Endodermal cell (in vitro differentiated cells): ENCODE measurements around the gene CAPN1. TPM values are rescaled to one million over a fixed set of nuclear protein-coding genes. Genes with fewer than 3 reads are reported as not detected.

Experiments used
- DNase-seq: peaks from one replicate; pipeline ENCODE4 v3.0.0-alpha.2; 2017
- H3K27ac ChIP-seq: 2 replicates; pipeline ENCODE4 v1.5.1; 2013; ENCODE audit warnings: mild to moderate bottlenecking, low read depth, low read length, moderate library complexity
- H3K27me3 ChIP-seq: 2 replicates; pipeline ENCODE4 v1.6.1; 2013; ENCODE audit warnings: mild to moderate bottlenecking, low read length, moderate library complexity; ENCODE audit not compliant: insufficient read depth, control insufficient read depth, poor library complexity, severe bottlenecking
- H3K36me3 ChIP-seq: 2 replicates; pipeline ENCODE4 v1.7.0; 2013; ENCODE audit warnings: mild to moderate bottlenecking, low read length, moderate library complexity; ENCODE audit not compliant: control insufficient read depth, insufficient read depth
- H3K4me1 ChIP-seq: one replicate; pipeline ENCODE4 v1.7.0; 2013; ENCODE audit warnings: low read length; ENCODE audit not compliant: control insufficient read depth, insufficient read depth
- H3K4me3 ChIP-seq: 2 replicates; pipeline ENCODE4 v1.5.1; 2013; ENCODE audit warnings: mild to moderate bottlenecking, low read length, moderate library complexity
- H3K9ac ChIP-seq: 2 replicates; pipeline ENCODE4 v1.6.1; 2013; ENCODE audit warnings: mild to moderate bottlenecking, low read length, moderate library complexity; ENCODE audit not compliant: poor library complexity, severe bottlenecking; ENCODE audit errors: extremely low read depth
- H3K9me3 ChIP-seq: 2 replicates; pipeline ENCODE4 v1.6.1; 2013; ENCODE audit warnings: mild to moderate bottlenecking, low read length, moderate library complexity; ENCODE audit not compliant: control insufficient read depth
- H3K27ac Mint-ChIP-seq: 2 replicates; pipeline ENCODE4 v1.8.0; 2020; ENCODE audit warnings: mixed read lengths
- H3K27me3 Mint-ChIP-seq: 2 replicates; pipeline ENCODE4 v1.8.0; 2021; ENCODE audit warnings: mild to moderate bottlenecking, mixed read lengths; ENCODE audit not compliant: insufficient read depth
- H3K36me3 Mint-ChIP-seq: 2 replicates; pipeline ENCODE4 v1.8.0; 2020; ENCODE audit warnings: low read depth, mixed read lengths
- H3K4me1 Mint-ChIP-seq: 2 replicates; pipeline ENCODE4 v1.8.0; 2020; ENCODE audit warnings: mixed read lengths
- H3K4me3 Mint-ChIP-seq: 2 replicates; pipeline ENCODE4 v1.8.0; 2020; ENCODE audit warnings: mild to moderate bottlenecking, moderate library complexity, mixed read lengths
- H3K9me3 Mint-ChIP-seq: 2 replicates; pipeline ENCODE4 v1.8.0; 2020; ENCODE audit warnings: mild to moderate bottlenecking, mixed read lengths
- CTCF ChIP-seq: fragments of 200-600 bp; sonication (generic); conservative IDR thresholded peaks from 2 replicates; pipeline ENCODE4 v1.5.0; 2021; ENCODE audit warnings: antibody characterized with exemption, mild to moderate bottlenecking
- WGBS, 2 experiments: methylation state at CpG; one replicate each; pipeline versions ENCODE4 v1.1.5 to v1.1.7; 2013; ENCODE audit warnings: missing lambda C conversion rate in 2 of 2, mixed read lengths in 1 of 2; ENCODE audit not compliant: insufficient coverage in 1 of 2, insufficient read length in 1 of 2; 5-methylcytosine and 5-hydroxymethylcytosine counted together
- total RNA-seq, 2 donors: library from RNA; stranded (reverse); fragmentation: NEBNext Ultra II Directional in 1 of 2; extraction: Animal tissue kit (Norgen Biotek cat#: 25700) in 1 of 2; gene quantifications; 2 replicates in 1 of 2; 3 replicates in 1 of 2; pipeline ENCODE4 v1.2.1, GENCODE V29; 2021

The CAPN1 gene
- total RNA-seq, 2 donors from 2014 or later, result 183 to 223 TPM

- Mint-ChIP-seq H3K4me1 (peaks cover 15% of the 10 kb centered on the region), H3K27ac (no peak overlapping the region), H3K9me3 (no peaks in the 10 kb centered on the region), H3K36me3 (peaks cover 46% of the 10 kb centered on the region), H3K27me3 (no peaks in the 10 kb centered on the region), H3K4me3 (no peak overlapping the region)
- no peaks in the 10 kb centered on the region for H3K9me3 ChIP-seq
- no peaks in the 10 kb centered on the region for H3K27me3 ChIP-seq
- H3K4me3 ChIP-seq, result no peak overlapping the region
- no peak overlapping the region for H3K27ac ChIP-seq
- no peak for TF ChIP-seq CTCF
- no peak overlapping the region for H3K9ac ChIP-seq
- WGBS, 2 experiments, result 98 to 100% methylated on average over 7 to 14 of the region's 14 CpGs
- H3K36me3 ChIP-seq, result peaks cover 57% of the 10 kb centered on the region
- H3K4me1 ChIP-seq, result peaks cover 5% of the 10 kb centered on the region
- DNase-seq, result no peak
Measured at GRCh38 chr11:65210361-65210731, 28.6 kb downstream of the CAPN1 start.

GRCh38 chr11:65210748-65211147, 29.0 kb downstream of the CAPN1 start:
- no peak for TF ChIP-seq CTCF
- H3K36me3 ChIP-seq, result peaks cover 53% of the 10 kb centered on the region
- Mint-ChIP-seq H3K4me1 (peaks cover 15% of the 10 kb centered on the region), H3K36me3 (peaks cover 42% of the 10 kb centered on the region), H3K27me3 (no peaks in the 10 kb centered on the region), H3K27ac (no peak overlapping the region), H3K9me3 (no peaks in the 10 kb centered on the region), H3K4me3 (no peak overlapping the region)
- no peaks in the 10 kb centered on the region for H3K27me3 ChIP-seq
- WGBS, 2 experiments, result 89 to 94% methylated on average over 3 to 4 of the region's 4 CpGs
- peak; percentile 31 for DNase-seq
- no peak overlapping the region for H3K27ac ChIP-seq
- peaks cover 5% of the 10 kb centered on the region for H3K4me1 ChIP-seq
- no peak overlapping the region for H3K9ac ChIP-seq
- H3K4me3 ChIP-seq, result no peak overlapping the region
- no peaks in the 10 kb centered on the region for H3K9me3 ChIP-seq

GRCh38 chr11:65211293-65212105, 29.8 kb downstream of the CAPN1 start:
- Mint-ChIP-seq H3K27ac (no peak overlapping the region), H3K9me3 (no peaks in the 10 kb centered on the region), H3K36me3 (peaks cover 39% of the 10 kb centered on the region), H3K4me1 (peaks cover 15% of the 10 kb centered on the region), H3K4me3 (no peak overlapping the region), H3K27me3 (no peaks in the 10 kb centered on the region)
- Histone ChIP-seq H3K9ac (no peak overlapping the region), H3K27me3 (no peaks in the 10 kb centered on the region), H3K4me1 (peaks cover 5% of the 10 kb centered on the region), H3K36me3 (peaks cover 45% of the 10 kb centered on the region), H3K4me3 (no peak overlapping the region), H3K9me3 (no peaks in the 10 kb centered on the region), H3K27ac (peak overlapping the region; percentile 17)
- DNase-seq, result peak; percentile 47
- TF ChIP-seq CTCF, result no peak
- 91 to 93% methylated on average over 17 to 27 of the region's 29 CpGs for WGBS, 2 experiments
